ENCODE measurements around the gene OMA1. TPM values are rescaled to one million over a fixed set of nuclear protein-coding genes. Genes with fewer than 3 reads are reported as not detected.

OMA1 gene
- total and polyA plus RNA-seq, 2 donors (not counting 1 experiment from before 2014, with no cell fraction given): 14.6 to 47.1 TPM

DNA sequence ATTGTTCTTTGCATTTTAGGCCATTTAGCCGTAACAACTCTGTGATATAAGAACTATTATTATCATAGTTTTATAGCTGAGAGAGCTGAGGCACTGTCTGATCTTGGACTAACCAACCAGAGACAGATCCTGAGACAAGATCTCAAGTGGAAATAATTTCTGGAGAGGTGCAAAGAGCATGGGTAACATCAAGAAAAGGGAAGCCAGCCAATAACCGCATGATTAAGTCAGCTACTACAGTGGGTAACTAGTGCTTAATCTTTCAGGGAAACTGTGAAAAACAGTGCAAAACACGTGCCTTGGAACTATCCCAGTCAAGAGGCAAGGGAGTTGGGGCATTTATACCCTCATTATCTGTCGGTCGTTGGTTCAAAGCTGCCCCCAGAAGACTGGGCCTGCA, 105.8 kb downstream of the OMA1 start:
- no peaks in the 10 kb centered on the region for H3K4me1 ChIP-seq (ENCODE audit: control insufficient read depth, extremely low read depth, insufficient read depth, low read length)
- H4K20me1 ChIP-seq (ENCODE audit: control insufficient read depth, extremely low read depth, insufficient read depth, low read length): no peaks in the 10 kb centered on the region
- TF ChIP-seq, protein P1, sequence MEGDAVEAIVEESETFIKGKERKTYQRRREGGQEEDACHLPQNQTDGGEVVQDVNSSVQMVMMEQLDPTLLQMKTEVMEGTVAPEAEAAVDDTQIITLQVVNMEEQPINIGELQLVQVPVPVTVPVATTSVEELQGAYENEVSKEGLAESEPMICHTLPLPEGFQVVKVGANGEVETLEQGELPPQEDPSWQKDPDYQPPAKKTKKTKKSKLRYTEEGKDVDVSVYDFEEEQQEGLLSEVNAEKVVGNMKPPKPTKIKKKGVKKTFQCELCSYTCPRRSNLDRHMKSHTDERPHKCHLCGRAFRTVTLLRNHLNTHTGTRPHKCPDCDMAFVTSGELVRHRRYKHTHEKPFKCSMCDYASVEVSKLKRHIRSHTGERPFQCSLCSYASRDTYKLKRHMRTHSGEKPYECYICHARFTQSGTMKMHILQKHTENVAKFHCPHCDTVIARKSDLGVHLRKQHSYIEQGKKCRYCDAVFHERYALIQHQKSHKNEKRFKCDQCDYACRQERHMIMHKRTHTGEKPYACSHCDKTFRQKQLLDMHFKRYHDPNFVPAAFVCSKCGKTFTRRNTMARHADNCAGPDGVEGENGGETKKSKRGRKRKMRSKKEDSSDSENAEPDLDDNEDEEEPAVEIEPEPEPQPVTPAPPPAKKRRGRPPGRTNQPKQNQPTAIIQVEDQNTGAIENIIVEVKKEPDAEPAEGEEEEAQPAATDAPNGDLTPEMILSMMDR (conservative IDR thresholded peaks at IDR 0.05 in 1 of 2, IDR thresholded peaks at IDR 0.05 in 1 of 2; ENCODE audit: low read depth in 1 of 2, low read length in 2 of 2): no peak
- TF ChIP-seq EZH2 (IDR thresholded peaks at IDR 0.05; ENCODE audit: low read length, missing control alignments): no peak
- no peaks in the 10 kb centered on the region for H3K27me3 ChIP-seq (ENCODE audit: control insufficient read depth, insufficient read depth, low read length)
- H3K4me2 ChIP-seq (ENCODE audit: extremely low read depth, insufficient read depth, low read length): no peak overlapping the region
- no peak overlapping the region for H2AFZ ChIP-seq (ENCODE audit: low read length)
- no peaks in the 10 kb centered on the region for H3K36me3 ChIP-seq (ENCODE audit: control insufficient read depth, insufficient read depth, low read length)
- H3K27ac ChIP-seq (ENCODE audit: insufficient read depth, low read length): no peak overlapping the region
- DNase-seq (ENCODE audit: low read depth in 2 of 2): peak in 1 of 2 donors; percentile 48
- no peaks in the 10 kb centered on the region for H3K79me2 ChIP-seq (ENCODE audit: control insufficient read depth, insufficient read depth, low read length)
- no peak overlapping the region for H3K9ac ChIP-seq (ENCODE audit: insufficient read depth, low read length)
- H3K4me3 ChIP-seq (replicated peaks in 1 of 4; ENCODE audit: control extremely low read depth in 1 of 4, insufficient read depth in 1 of 4, low read depth in 3 of 4, low read length in 4 of 4): no peak overlapping the region
- no peaks in the 10 kb centered on the region for H3K9me3 ChIP-seq (ENCODE audit: control insufficient read depth, insufficient read depth, low read depth, low read length)

DNA sequence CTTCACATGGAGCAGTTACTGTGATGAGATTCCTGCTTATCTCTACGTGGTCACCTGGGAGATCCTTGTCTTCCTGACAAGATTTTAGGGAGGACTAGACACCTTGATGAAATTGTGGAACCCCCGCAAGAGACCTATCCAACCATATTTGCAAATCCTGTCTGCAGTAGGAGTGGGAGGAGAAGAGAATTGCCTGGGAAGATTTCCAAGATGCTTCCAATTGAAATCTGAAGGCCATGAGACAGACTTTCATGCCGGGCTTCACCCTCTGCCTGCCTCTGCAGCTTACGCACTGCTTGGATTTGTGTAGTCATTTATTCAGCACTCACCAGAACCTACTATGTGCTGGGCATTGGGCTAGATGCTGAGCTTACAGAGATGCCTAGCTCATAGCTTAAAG, 106.6 kb downstream of the OMA1 start:
- Histone ChIP-seq H3K36me3 (ENCODE audit: control insufficient read depth, insufficient read depth, low read length) (no peaks in the 10 kb centered on the region), H3K4me2 (ENCODE audit: extremely low read depth, insufficient read depth, low read length) (no peak overlapping the region), H2AFZ (ENCODE audit: low read length) (no peak overlapping the region), H3K4me3 (replicated peaks in 1 of 4; ENCODE audit: control extremely low read depth in 1 of 4, insufficient read depth in 1 of 4, low read depth in 3 of 4, low read length in 4 of 4) (no peak overlapping the region), H3K27me3 (ENCODE audit: control insufficient read depth, insufficient read depth, low read length) (no peaks in the 10 kb centered on the region), H3K9me3 (ENCODE audit: control insufficient read depth, insufficient read depth, low read depth, low read length) (no peaks in the 10 kb centered on the region), H3K4me1 (ENCODE audit: control insufficient read depth, extremely low read depth, insufficient read depth, low read length) (no peaks in the 10 kb centered on the region), H3K9ac (ENCODE audit: insufficient read depth, low read length) (no peak overlapping the region), H4K20me1 (ENCODE audit: control insufficient read depth, extremely low read depth, insufficient read depth, low read length) (no peaks in the 10 kb centered on the region), H3K27ac (ENCODE audit: insufficient read depth, low read length) (no peak overlapping the region), H3K79me2 (ENCODE audit: control insufficient read depth, insufficient read depth, low read length) (no peaks in the 10 kb centered on the region)
- TF ChIP-seq, protein P1 (conservative IDR thresholded peaks at IDR 0.05 in 1 of 2, IDR thresholded peaks at IDR 0.05 in 1 of 2; ENCODE audit: low read depth in 1 of 2, low read length in 2 of 2): no peak
- no peak for TF ChIP-seq EZH2 (IDR thresholded peaks at IDR 0.05; ENCODE audit: low read length, missing control alignments)
- peak in 1 of 2 donors; percentile 48 for DNase-seq (ENCODE audit: low read depth in 2 of 2)

DNA sequence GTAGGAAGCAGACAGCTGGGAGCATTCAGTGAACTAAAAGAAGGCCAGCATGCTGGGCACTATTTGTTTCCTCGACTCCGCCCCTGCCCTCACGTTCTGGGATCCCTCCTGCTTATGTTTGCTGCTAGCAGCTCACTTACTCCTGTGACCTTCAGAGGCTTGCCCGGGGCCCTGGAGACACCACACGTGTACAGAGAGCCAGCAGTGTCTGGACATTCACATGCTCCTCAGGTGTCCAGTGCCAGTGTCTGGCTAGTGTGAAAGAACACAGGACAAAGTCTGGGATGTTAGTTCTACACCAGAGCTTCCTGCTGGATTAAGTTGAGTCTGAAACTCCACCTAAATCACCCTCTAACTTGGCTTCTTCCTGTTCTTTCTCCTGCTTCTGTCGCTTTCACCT, 108.1 kb downstream of the OMA1 start:
- no peak overlapping the region for H3K27ac ChIP-seq (ENCODE audit: insufficient read depth, low read length)
- no peak overlapping the region for H3K4me2 ChIP-seq (ENCODE audit: extremely low read depth, insufficient read depth, low read length)
- no peak overlapping the region for H3K4me3 ChIP-seq (replicated peaks in 1 of 4; ENCODE audit: control extremely low read depth in 1 of 4, insufficient read depth in 1 of 4, low read depth in 3 of 4, low read length in 4 of 4)
- H3K4me1 ChIP-seq (ENCODE audit: control insufficient read depth, extremely low read depth, insufficient read depth, low read length): no peaks in the 10 kb centered on the region
- no peaks in the 10 kb centered on the region for H3K9me3 ChIP-seq (ENCODE audit: control insufficient read depth, insufficient read depth, low read depth, low read length)
- no peak for TF ChIP-seq EZH2 (IDR thresholded peaks at IDR 0.05; ENCODE audit: low read length, missing control alignments)
- TF ChIP-seq, protein P1 (conservative IDR thresholded peaks at IDR 0.05 in 1 of 2, IDR thresholded peaks at IDR 0.05 in 1 of 2; ENCODE audit: low read depth in 1 of 2, low read length in 2 of 2): no peak
- no peaks in the 10 kb centered on the region for H4K20me1 ChIP-seq (ENCODE audit: control insufficient read depth, extremely low read depth, insufficient read depth, low read length)
- no peaks in the 10 kb centered on the region for H3K27me3 ChIP-seq (ENCODE audit: control insufficient read depth, insufficient read depth, low read length)
- H3K36me3 ChIP-seq (ENCODE audit: control insufficient read depth, insufficient read depth, low read length): no peaks in the 10 kb centered on the region
- no peak overlapping the region for H3K9ac ChIP-seq (ENCODE audit: insufficient read depth, low read length)
- DNase-seq (ENCODE audit: low read depth in 2 of 2): no peak
- no peaks in the 10 kb centered on the region for H3K79me2 ChIP-seq (ENCODE audit: control insufficient read depth, insufficient read depth, low read length)
- H2AFZ ChIP-seq (ENCODE audit: low read length): no peak overlapping the region
